Measurements from ENCODE around the gene TRIM63. TPM values are rescaled to one million over a fixed set of nuclear protein-coding genes. Genes with fewer than 3 reads are reported as not detected.
"Not testable (repeated sequence)": the region's sequence is repeated elsewhere in the genome, so short reads cannot be mapped to it uniquely, and the experiment has no call there.

Gene TRIM63
- total RNA-seq, 1 experiment from 2014 or later: not detected

DNA sequence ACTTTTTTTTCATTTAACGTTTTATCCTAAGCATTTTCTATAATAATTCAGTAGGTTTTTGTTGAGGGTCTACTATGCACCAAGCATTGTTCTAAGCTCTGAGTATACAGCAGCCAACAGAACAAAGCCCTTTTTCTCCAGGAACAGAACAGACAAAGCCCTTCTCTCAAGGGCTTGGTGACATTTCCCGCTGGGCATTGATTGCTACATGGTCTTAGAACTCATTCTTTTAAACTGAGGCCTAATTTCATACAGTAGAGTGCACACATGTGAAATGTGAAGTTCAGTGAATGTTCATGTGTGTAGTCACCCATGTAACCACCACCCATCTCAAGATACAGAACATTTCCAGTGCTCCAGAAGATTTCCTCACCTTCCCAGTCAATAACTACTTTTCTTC is 29.0 kb upstream of the TRIM63 start:
- no peak for DNase-seq
- Histone ChIP-seq H4K20me1 (ENCODE audit: low read length) (no peaks in the 10 kb centered on the region), H3K4me1 (ENCODE audit: insufficient read depth, low read length) (peaks cover 29% of the 10 kb centered on the region), H3K9me2 (replicated peaks; ENCODE audit: low read length) (no peaks in the 10 kb centered on the region), H2AFZ (ENCODE audit: low read length) (no peak overlapping the region), H3K36me3 (ENCODE audit: low read depth, low read length) (no peaks in the 10 kb centered on the region), H3K27ac (ENCODE audit: low read length) (no peak overlapping the region), H3K27me3 (ENCODE audit: low read length) (no peaks in the 10 kb centered on the region), H3K9ac (ENCODE audit: low read length) (no peak overlapping the region), H3K9me3 (ENCODE audit: low read length) (no peaks in the 10 kb centered on the region), H3F3A (ENCODE audit: low read length, unreplicated experiment) (no peaks in the 10 kb centered on the region), H3K4me3 (ENCODE audit: low read length) (no peak overlapping the region), H3K79me2 (ENCODE audit: low read length) (no peaks in the 10 kb centered on the region), H3K4me2 (ENCODE audit: low read length) (no peak overlapping the region)
- POLR2A ChIA-PET (ENCODE audit: unreplicated experiment): no interaction called here
- no TSS peak for BruUV-seq (replicated peaks)
- no peak for ATAC-seq
- TF ChIP-seq, protein P1, sequence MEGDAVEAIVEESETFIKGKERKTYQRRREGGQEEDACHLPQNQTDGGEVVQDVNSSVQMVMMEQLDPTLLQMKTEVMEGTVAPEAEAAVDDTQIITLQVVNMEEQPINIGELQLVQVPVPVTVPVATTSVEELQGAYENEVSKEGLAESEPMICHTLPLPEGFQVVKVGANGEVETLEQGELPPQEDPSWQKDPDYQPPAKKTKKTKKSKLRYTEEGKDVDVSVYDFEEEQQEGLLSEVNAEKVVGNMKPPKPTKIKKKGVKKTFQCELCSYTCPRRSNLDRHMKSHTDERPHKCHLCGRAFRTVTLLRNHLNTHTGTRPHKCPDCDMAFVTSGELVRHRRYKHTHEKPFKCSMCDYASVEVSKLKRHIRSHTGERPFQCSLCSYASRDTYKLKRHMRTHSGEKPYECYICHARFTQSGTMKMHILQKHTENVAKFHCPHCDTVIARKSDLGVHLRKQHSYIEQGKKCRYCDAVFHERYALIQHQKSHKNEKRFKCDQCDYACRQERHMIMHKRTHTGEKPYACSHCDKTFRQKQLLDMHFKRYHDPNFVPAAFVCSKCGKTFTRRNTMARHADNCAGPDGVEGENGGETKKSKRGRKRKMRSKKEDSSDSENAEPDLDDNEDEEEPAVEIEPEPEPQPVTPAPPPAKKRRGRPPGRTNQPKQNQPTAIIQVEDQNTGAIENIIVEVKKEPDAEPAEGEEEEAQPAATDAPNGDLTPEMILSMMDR (conservative IDR thresholded peaks at IDR 0.05; ENCODE audit: low read depth, low read length): no peak
- TF ChIP-seq EZH2phosphoT487 (IDR thresholded peaks at IDR 0.05; ENCODE audit: borderline replicate concordance, low read length) (no peak), EZH2 (IDR thresholded peaks at IDR 0.05; ENCODE audit: low read length, unreplicated experiment) (no peak)
- intact Hi-C loops (cut with micrococcal nuclease): loop anchor here (10.0 kb wide), 1 partner anchor 202 kb away; no protein-coding TSS in a partner anchor
- CTCF ChIA-PET: no interaction called here

GRCh38 chr1:26094677-26095383 is 27.4 kb upstream of the TRIM63 start:
- DNase-seq (peak; percentile 19), ATAC-seq (peak; percentile 21)
- H3K27me3 ChIP-seq (ENCODE audit: low read length): no peaks in the 10 kb centered on the region
- POLR2A ChIA-PET (ENCODE audit: unreplicated experiment): no interaction called here
- H3K9ac ChIP-seq (ENCODE audit: low read length): no peak overlapping the region
- no peak for TF ChIP-seq EZH2phosphoT487 (IDR thresholded peaks at IDR 0.05; ENCODE audit: borderline replicate concordance, low read length)
- TF ChIP-seq, protein P1 (conservative IDR thresholded peaks at IDR 0.05; ENCODE audit: low read depth, low read length): no peak
- TF ChIP-seq EZH2 (IDR thresholded peaks at IDR 0.05; ENCODE audit: low read length, unreplicated experiment): no peak
- H3K4me3 ChIP-seq (ENCODE audit: low read length): no peak overlapping the region
- no peaks in the 10 kb centered on the region for H3K9me3 ChIP-seq (ENCODE audit: low read length)
- BruUV-seq (replicated peaks): no TSS peak
- CTCF ChIA-PET: interaction anchor here (0.5 kb wide), 1 partner anchor 165 kb away, joined by 6 read pairs; no protein-coding TSS in a partner anchor
- H4K20me1 ChIP-seq (ENCODE audit: low read length): no peaks in the 10 kb centered on the region
- no peaks in the 10 kb centered on the region for H3K36me3 ChIP-seq (ENCODE audit: low read depth, low read length)
- intact Hi-C loops (cut with micrococcal nuclease): loop anchor here (10.0 kb wide), 1 partner anchor 200 kb away; no protein-coding TSS in a partner anchor
- no peaks in the 10 kb centered on the region for H3K79me2 ChIP-seq (ENCODE audit: low read length)
- H3K4me2 ChIP-seq (ENCODE audit: low read length): no peak overlapping the region
- H3K27ac ChIP-seq (ENCODE audit: low read length): no peak overlapping the region
- H3K9me2 ChIP-seq (replicated peaks; ENCODE audit: low read length): no peaks in the 10 kb centered on the region
- H2AFZ ChIP-seq (ENCODE audit: low read length): peak overlapping the region; percentile 29; the same call in 1 of the 2 replicates
- H3F3A ChIP-seq (ENCODE audit: low read length, unreplicated experiment): no peaks in the 10 kb centered on the region
- H3K4me1 ChIP-seq (ENCODE audit: insufficient read depth, low read length): peaks cover 29% of the 10 kb centered on the region

DNA sequence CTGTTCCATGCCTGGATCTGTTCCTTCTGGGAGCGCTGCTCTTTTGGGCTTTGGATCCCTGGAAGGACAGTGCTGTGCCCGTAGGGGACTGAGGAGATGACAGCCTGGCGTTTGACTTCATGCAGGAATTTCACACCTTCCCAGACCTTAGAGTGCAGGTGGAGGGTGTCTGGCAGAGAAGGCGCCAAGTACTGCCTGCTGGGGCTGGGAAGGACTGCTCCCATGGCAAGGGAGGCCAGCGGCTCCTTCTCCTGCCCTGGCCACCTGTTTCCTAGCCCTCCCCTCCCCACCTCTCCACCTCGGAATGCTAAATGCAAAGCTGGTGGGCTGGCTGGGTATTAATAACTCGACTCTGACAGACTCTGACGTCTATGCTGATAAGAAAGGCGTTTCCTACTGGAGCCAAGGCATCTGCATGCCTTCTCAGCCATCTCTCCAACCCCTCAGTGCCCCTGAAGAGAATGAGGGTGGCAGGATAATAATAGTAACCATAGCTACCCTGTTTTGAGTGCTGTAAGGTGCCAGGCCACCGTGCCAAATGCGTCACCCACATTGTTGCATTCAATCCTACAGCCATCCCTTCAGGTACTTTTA is 26.7 kb upstream of the TRIM63 start:
- ChIA-PET CTCF (no interaction called here), POLR2A (ENCODE audit: unreplicated experiment) (no interaction called here)
- no peak overlapping the region for H3K4me2 ChIP-seq (ENCODE audit: low read length)
- TF ChIP-seq, protein P1 (conservative IDR thresholded peaks at IDR 0.05; ENCODE audit: low read depth, low read length): no peak
- no peak for TF ChIP-seq EZH2 (IDR thresholded peaks at IDR 0.05; ENCODE audit: low read length, unreplicated experiment)
- TF ChIP-seq EZH2phosphoT487 (IDR thresholded peaks at IDR 0.05; ENCODE audit: borderline replicate concordance, low read length): no peak
- H3K4me3 ChIP-seq (ENCODE audit: low read length): no peak overlapping the region
- intact Hi-C loops (cut with micrococcal nuclease): loop anchor here (10.0 kb wide), 1 partner anchor 199 kb away; no protein-coding TSS in a partner anchor
- H3K9ac ChIP-seq (ENCODE audit: low read length): no peak overlapping the region
- no peaks in the 10 kb centered on the region for H3K79me2 ChIP-seq (ENCODE audit: low read length)
- H3K9me2 ChIP-seq (replicated peaks; ENCODE audit: low read length): no peaks in the 10 kb centered on the region
- ATAC-seq (no peak), DNase-seq (no peak)
- no peaks in the 10 kb centered on the region for H3F3A ChIP-seq (ENCODE audit: low read length, unreplicated experiment)
- H3K36me3 ChIP-seq (ENCODE audit: low read depth, low read length): no peaks in the 10 kb centered on the region
- no peak overlapping the region; the same call in 1 of the 2 replicates for H2AFZ ChIP-seq (ENCODE audit: low read length)
- peaks cover 29% of the 10 kb centered on the region for H3K4me1 ChIP-seq (ENCODE audit: insufficient read depth, low read length)
- H4K20me1 ChIP-seq (ENCODE audit: low read length): no peaks in the 10 kb centered on the region
- BruUV-seq (replicated peaks): no TSS peak
- no peaks in the 10 kb centered on the region for H3K27me3 ChIP-seq (ENCODE audit: low read length)
- H3K27ac ChIP-seq (ENCODE audit: low read length): no peak overlapping the region
- H3K9me3 ChIP-seq (ENCODE audit: low read length): no peaks in the 10 kb centered on the region

GRCh38 chr1:26093569-26093968 is 26.1 kb upstream of the TRIM63 start:
- not testable (repeated sequence) for BruUV-seq (replicated peaks)
- intact Hi-C loops (cut with micrococcal nuclease): loop anchor here (10.0 kb wide), 1 partner anchor 199 kb away; no protein-coding TSS in a partner anchor

More at GRCh38 chr1:26093569-26093968, 26.1 kb upstream of the TRIM63 start:
- H3K9me2 ChIP-seq (replicated peaks; ENCODE audit: low read length); ATAC-seq; H3K79me2 ChIP-seq (ENCODE audit: low read length); H3K36me3 ChIP-seq (ENCODE audit: low read depth, low read length); H4K20me1 ChIP-seq (ENCODE audit: low read length); H3K9ac ChIP-seq (ENCODE audit: low read length); H3K27me3 ChIP-seq (ENCODE audit: low read length); H3K9me3 ChIP-seq (ENCODE audit: low read length); H3K27ac ChIP-seq (ENCODE audit: low read length); CTCF ChIA-PET; H3K4me3 ChIP-seq (ENCODE audit: low read length); H3F3A ChIP-seq (ENCODE audit: low read length, unreplicated experiment); H2AFZ ChIP-seq (ENCODE audit: low read length); POLR2A ChIA-PET (ENCODE audit: unreplicated experiment); H3K4me2 ChIP-seq (ENCODE audit: low read length); DNase-seq: not testable (repeated sequence)
- H3K4me1 ChIP-seq (ENCODE audit: insufficient read depth, low read length): peaks cover 29% of the 10 kb centered on the region

Data from PC-3 (cell line).